Heart right ventricle (tissue), 16 donors: ENCODE data around the gene KIF25. TPM values are rescaled to one million over a fixed set of nuclear protein-coding genes. Genes with fewer than 3 reads are reported as not detected.
A peak's percentile ranks its signal among the peaks of the same experiment; 100 is the strongest.

Experiments used
- ATAC-seq, 8 donors: fragments of 200-7000 bp; cut with Tn5 transposase; one replicate each; pipeline ENCODE4 v1.9.1; 2020; ENCODE audit warnings: mild to moderate bottlenecking in 8 of 8, moderate library complexity in 8 of 8, moderate number of reproducible peaks in 1 of 8
- DNase-seq, 2 donors: peaks; one replicate each; pipeline ENCODE4 v3.0.0-alpha.2; 2020
- H3K27ac ChIP-seq, 10 donors: fragments of 200-600 bp; sonication (generic) in 2 of 10; one replicate each; pipeline versions ENCODE4 v1.5.0 to v1.8.0; 2020 to 2022; ENCODE audit warnings: mild to moderate bottlenecking in 3 of 10
- H3K27me3 ChIP-seq, 7 donors: fragments of 200-600 bp; one replicate each; pipeline ENCODE4 v1.8.0; 2021 to 2022; ENCODE audit warnings: mild to moderate bottlenecking in 2 of 7
- H3K36me3 ChIP-seq, 9 donors: fragments of 200-600 bp; sonication (generic) in 1 of 9; one replicate each; pipeline versions ENCODE4 v1.5.0 to v1.8.0; 2020 to 2022; ENCODE audit warnings: mild to moderate bottlenecking in 2 of 9
- H3K4me1 ChIP-seq, 9 donors: fragments of 200-600 bp; sonication (generic) in 1 of 9; one replicate each; pipeline versions ENCODE4 v1.5.0 to v1.8.0; 2020 to 2022; ENCODE audit warnings: mild to moderate bottlenecking in 4 of 9
- H3K4me3 ChIP-seq, 10 donors: fragments of 200-600 bp; sonication (generic) in 2 of 10; one replicate each; pipeline versions ENCODE4 v1.5.0 to v1.8.0; 2020 to 2022; ENCODE audit warnings: mild to moderate bottlenecking in 7 of 10, moderate library complexity in 2 of 10
- H3K9me3 ChIP-seq, 11 donors: fragments of 200-600 bp in 10 of 11; sonication (generic) in 2 of 11; one replicate each; pipeline versions ENCODE4 v1.5.0 to v1.8.0; 2013 to 2022; ENCODE audit warnings: mild to moderate bottlenecking in 2 of 11, control low read depth in 1 of 11, moderate library complexity in 1 of 11
- CTCF ChIP-seq, 9 donors: fragments of 200-600 bp; sonication (generic) in 2 of 9; IDR thresholded peaks; one replicate each; pipeline versions ENCODE4 v1.5.0 to v1.8.0; 2021 to 2022; ENCODE audit warnings: antibody characterized with exemption in 9 of 9, mild to moderate bottlenecking in 5 of 9, moderate library complexity in 1 of 9
- WGBS, 2 donors: extraction: QIAGEN DNeasy Blood & Tissue Kit; methylation state at CpG; one replicate each; pipeline ENCODE4 v1.1.7; 2013; ENCODE audit warnings: inconsistent platforms in 1 of 2; 5-methylcytosine and 5-hydroxymethylcytosine counted together
- intact Hi-C, 10 donors: fragments of 100-400 bp; cut with DNase I; formaldehyde crosslinking; loops; one replicate each; pipeline versions ENCODE4 v1.11.1 to v1.14.2; 2022
- polyA plus RNA-seq, 2 donors: library from polyadenylated mRNA; stranded (reverse); fragments of 200-250 nt; gene quantifications; one replicate each; pipeline ENCODE4 v1.2.3, GENCODE V29; 2013
- total RNA-seq, 10 donors: library from RNA; stranded (reverse); fragmentation: NEBNext Ultra II Directional in 3 of 10; extraction: Animal tissue kit (Norgen Biotek cat#: 25700) in 3 of 10; gene quantifications; one replicate each; pipeline versions ENCODE4 v1.2.1 to v1.2.4, GENCODE V29; 2021 to 2023
- donor health status: Arrhythmogenic right ventricular cardiomyopathy.
- donor health status: ischemic (EF 13 %, LVEDD 7.1; RV severe dilation, severe dysfunction).
- donor health status: healthy with polysubstance abuse.
- donor health status: DM: no; HTN: yes; CAD: no.
- donor health status: DM: no; HTN: no; CAD: no.
- donor health status: ischemic (EF 25% LVEDD 6.9; RV normal size, moderate dysfunction).
- donor health status: ischemic (EF 25% LVEDD 5.7; RV mildly dilated, moderate dysfunction).
- donor health status: healthy.
- donor health status: DM: yes; HTN: yes; CAD: no.
- donor health status: Ischemic cardiomyopathy.
- donor health status: ischemic (EF 35%, LVEDD 5.7; RV mildly dilated, moderate dysfunction).
- donor health status: nonischemic (EF 11% LVEDD 7.7; RV severe dilation, severe dysfunction).
- donor health status: DM: yes; HTN: yes; CAD: no.
- donor health status: PGD.
- donor health status: ischemic (EF 29% LVEDD 5.4; RV normal size, mild dysfunction).
- donor health status: nonischemic (EF 23%, LVEDD 6.1; RV moderate dilation, normal function).

The KIF25 gene
- total and polyA plus RNA-seq, 12 donors: 0.18 to 0.95 (median 0.39) TPM; not detected in 4

GRCh38 chr6:168012431-168013249 lies 15.2 kb downstream of the KIF25 start:
- DNase-seq (no peak), ATAC-seq (no peak)
- Histone ChIP-seq H3K27me3 (no peaks in the 10 kb centered on the region), H3K4me3 (no peak overlapping the region), H3K36me3 (no peaks in the 10 kb centered on the region), H3K4me1 (peaks cover 0 to 34% (median 14%) of the 10 kb centered on the region in 9 donors), H3K27ac (no peak overlapping the region), H3K9me3 (peaks cover 0 to 47% (median 20%) of the 10 kb centered on the region in 11 donors)
- intact Hi-C loops: no loop called here
- WGBS, 2 donors: 85 to 86% methylated on average over 13 of the region's 13 CpGs
- TF ChIP-seq CTCF (IDR thresholded peaks at IDR 0.05): no peak

GRCh38 chr6:168013250-168013915 lies 15.9 kb downstream of the KIF25 start:
- no peaks in the 10 kb centered on the region for H3K27me3 ChIP-seq
- DNase-seq (no peak), ATAC-seq (peak in 2 of 8 donors; percentile 43 to 50)
- no peak overlapping the region for H3K4me3 ChIP-seq
- peaks cover 0 to 43% (median 20%) of the 10 kb centered on the region in 11 donors for H3K9me3 ChIP-seq
- WGBS, 2 donors: 76 to 79% methylated on average over 7 of the region's 7 CpGs
- H3K4me1 ChIP-seq: peaks cover 0 to 29% (median 11%) of the 10 kb centered on the region in 9 donors
- TF ChIP-seq CTCF (IDR thresholded peaks at IDR 0.05): no peak
- no peaks in the 10 kb centered on the region for H3K36me3 ChIP-seq
- H3K27ac ChIP-seq: peak overlapping the region in 4 of 10 donors; percentile 5 to 49 (median 28)
- intact Hi-C loops: no loop called here

- peaks cover 0 to 33% (median 20%) of the 10 kb centered on the region in 11 donors for H3K9me3 ChIP-seq
- 45 to 50% methylated on average over 6 of the region's 6 CpGs for WGBS, 2 donors
- peak in 2 of 8 donors; percentile 33 to 57 for ATAC-seq
- no peaks in the 10 kb centered on the region for H3K27me3 ChIP-seq
- no peak for DNase-seq
- TF ChIP-seq CTCF (IDR thresholded peaks at IDR 0.05): no peak
- H3K4me3 ChIP-seq: no peak overlapping the region
- peak overlapping the region in 4 of 10 donors; percentile 5 to 49 (median 28) for H3K27ac ChIP-seq
- intact Hi-C loops: no loop called here
- H3K36me3 ChIP-seq: no peaks in the 10 kb centered on the region
- H3K4me1 ChIP-seq: peaks cover 0 to 29% (median 11%) of the 10 kb centered on the region in 9 donors
Measured at GRCh38 chr6:168014428-168014827, 17.0 kb downstream of the KIF25 start.

GRCh38 chr6:168015009-168015408 lies 17.5 kb downstream of the KIF25 start:
- no peak overlapping the region for H3K4me3 ChIP-seq
- H3K27me3 ChIP-seq: no peaks in the 10 kb centered on the region
- DNase-seq (no peak), ATAC-seq (no peak)
- H3K4me1 ChIP-seq: peaks cover 0 to 29% (median 11%) of the 10 kb centered on the region in 9 donors
- no peaks in the 10 kb centered on the region for H3K36me3 ChIP-seq
- H3K9me3 ChIP-seq: peaks cover 0 to 28% (median 20%) of the 10 kb centered on the region in 11 donors
- WGBS, 2 donors: 75 to 76% methylated on average over 4 of the region's 4 CpGs
- no peak for TF ChIP-seq CTCF (IDR thresholded peaks at IDR 0.05)
- H3K27ac ChIP-seq: peak overlapping the region in 3 of 10 donors; percentile 25 to 49 (median 32)
- intact Hi-C loops: no loop called here
